K562 (cell line): ENCODE data around the gene TJP3. TPM values are rescaled to one million over a fixed set of nuclear protein-coding genes. Genes with fewer than 3 reads are reported as not detected.
"Not testable (repeated sequence)": the region's sequence is repeated elsewhere in the genome, so short reads cannot be mapped to it uniquely, and the experiment has no call there.

ENCODE experiments used
- ATAC-seq: fragments of 200-7000 bp; cut with Tn5 transposase; 3 replicates; pipeline ENCODE4 v1.9.1; 2020; ENCODE audit warnings: moderate library complexity
- BruUV-seq: library from RNA; stranded (reverse); fragments of 400-500 nt; replicated peaks from 2 replicates; lab custom pipeline; 2021; lab: Mats Ljungman, UMichigan
- CTCF ChIA-PET: fragments of 300-600 bp; formaldehyde crosslinking; extraction: SDS; loops from one replicate; lab custom pipeline; 2021; ENCODE audit warnings: low intra/inter-chr PET ratio; lab: Yijun Ruan, JAX
- POLR2A ChIA-PET: fragments of 300-600, 350-650 bp; sonication (Branson Sonifier 250); formaldehyde crosslinking; extraction: SDS; loops from one replicate; lab custom pipeline; 2021; ENCODE audit warnings: antibody characterized with exemption, inconsistent platforms; lab: Yijun Ruan, JAX
- DNase-seq, 4 experiments: peaks; one replicate each; pipeline versions ENCODE4 v3.0.0 to v3.0.0-alpha.2; 2011 to 2018; ENCODE audit warnings: low spot score in 3 of 4, mixed read lengths in 3 of 4; ENCODE audit errors: extremely low read depth in 1 of 4
- FAIRE-seq: peaks from 2 replicates; lab custom pipeline; 2011; peaks lifted over from hg19 to GRCh38; lab: Jason Lieb, UNC
- H2AFZ ChIP-seq: 2 replicates; pipeline ENCODE4 v1.6.0; 2011; ENCODE audit warnings: low read depth, low read length, control low read depth, inconsistent platforms
- H3K27ac ChIP-seq: fragments of 200-600 bp; 3 replicates; pipeline ENCODE4 v1.8.0; 2011; ENCODE audit warnings: low read depth, mild to moderate bottlenecking, control low read depth, inconsistent platforms, low read length, moderate library complexity, mixed read lengths; ENCODE audit errors: extremely low read depth
- H3K27me3 ChIP-seq, 2 experiments: fragments of 300-600 bp in 1 of 2; 2 replicates in 1 of 2; 3 replicates in 1 of 2; pipeline versions ENCODE4 v1.6.0 to v1.8.0; 2011; ENCODE audit warnings: inconsistent platforms in 2 of 2, low read length in 2 of 2, mild to moderate bottlenecking in 1 of 2, mixed read lengths in 1 of 2, moderate library complexity in 1 of 2; ENCODE audit not compliant: control insufficient read depth in 2 of 2, insufficient read depth in 2 of 2
- H3K36me3 ChIP-seq: fragments of 300-600 bp; 3 replicates; pipeline ENCODE4 v1.8.0; 2011; ENCODE audit warnings: mild to moderate bottlenecking, low read length, inconsistent platforms; ENCODE audit not compliant: control insufficient read depth, insufficient read depth
- H3K4me1 ChIP-seq, 2 experiments: fragments of 200-600 bp in 1 of 2; replicated peaks in 1 of 2; 2 replicates in 1 of 2; 3 replicates in 1 of 2; pipeline versions ENCODE4 v1.5.1 to v1.8.0; 2011; ENCODE audit warnings: inconsistent platforms in 2 of 2, low read length in 2 of 2, mild to moderate bottlenecking in 1 of 2, mixed read lengths in 1 of 2, moderate library complexity in 1 of 2; ENCODE audit not compliant: control insufficient read depth in 2 of 2, insufficient read depth in 2 of 2
- H3K4me2 ChIP-seq: 2 replicates; pipeline ENCODE4 v1.6.1; 2011; ENCODE audit warnings: low read length, control low read depth, inconsistent platforms, mixed read lengths; ENCODE audit not compliant: insufficient read depth
- H3K4me3 ChIP-seq: fragments of 200-600 bp; sonication (generic), shearing (Covaris generic); 2 replicates; pipeline ENCODE4 v1.5.1; 2016; ENCODE audit warnings: control low read depth, inconsistent platforms
- H3K79me2 ChIP-seq: fragments of 200-600 bp; 3 replicates; pipeline ENCODE4 v1.8.0; 2011; ENCODE audit warnings: low read length, inconsistent platforms; ENCODE audit not compliant: control insufficient read depth, insufficient read depth
- H3K9ac ChIP-seq, 2 experiments: 2 replicates each; pipeline versions ENCODE4 v1.6.0 to v1.6.1; 2011; ENCODE audit warnings: low read depth in 2 of 2, low read length in 2 of 2, control low read depth in 1 of 2, inconsistent platforms in 1 of 2, mild to moderate bottlenecking in 1 of 2, mixed read lengths in 1 of 2; ENCODE audit not compliant: insufficient read depth in 1 of 2
- H3K9me1 ChIP-seq: one replicate; pipeline ENCODE4 v1.6.0; 2011; ENCODE audit warnings: inconsistent platforms, mild to moderate bottlenecking, low read length, moderate library complexity; ENCODE audit not compliant: control insufficient read depth, insufficient read depth
- H3K9me3 ChIP-seq: replicated peaks from 2 replicates; pipeline ENCODE4 v1.5.1; 2011; ENCODE audit warnings: low read depth, low read length, inconsistent platforms; ENCODE audit not compliant: control insufficient read depth, insufficient read depth
- H4K20me1 ChIP-seq: replicated peaks from 2 replicates; pipeline ENCODE4 v1.6.1; 2011; ENCODE audit warnings: low read length, inconsistent platforms, mixed read lengths; ENCODE audit not compliant: control insufficient read depth, insufficient read depth
- BCOR ChIP-seq: fragments of 450-650 bp; IDR thresholded peaks from 2 replicates; pipeline ENCODE4 v1.6.1; 2016
- E4F1 ChIP-seq: fragments of 250-450 bp; sonication (Bioruptor Pico); IDR thresholded peaks from 2 replicates; pipeline ENCODE4 v1.5.0; 2021; ENCODE audit warnings: mild to moderate bottlenecking, borderline replicate concordance
- FOXJ2 ChIP-seq: fragments of 200-800 bp; sonication (Bioruptor generic); IDR thresholded peaks from 2 replicates; pipeline ENCODE4 v1.6.1; 2016; ENCODE audit warnings: missing genetic modification characterization, missing compliant biosample characterization
- POLR2A ChIP-seq: fragments of 450-650 bp; conservative IDR thresholded peaks from 2 replicates; pipeline ENCODE4 v1.6.1; 2016
- RBM22 ChIP-seq: fragments of 200-400 bp; formaldehyde crosslinking; IDR thresholded peaks from 2 replicates; pipeline ENCODE4 v1.6.1; 2018; ENCODE audit warnings: low read length, low read depth; ENCODE audit not compliant: poor library complexity, severe bottlenecking
- THAP7 ChIP-seq: fragments of 250-450 bp; sonication (Bioruptor Pico); IDR thresholded peaks from 2 replicates; pipeline ENCODE4 v1.5.0; 2021
- YY1 ChIP-seq, 3 experiments: IDR thresholded peaks; 2 replicates each; pipeline ENCODE4 v1.6.1; 2011; ENCODE audit warnings: low read length in 2 of 3, mild to moderate bottlenecking in 2 of 3, moderate library complexity in 2 of 3, borderline replicate concordance in 1 of 3, control low read depth in 1 of 3, low read depth in 1 of 3; ENCODE audit not compliant: insufficient read depth in 3 of 3, insufficient replicate concordance in 2 of 3, control insufficient read depth in 1 of 3, insufficient read length in 1 of 3; ENCODE audit errors: extremely low read depth in 1 of 3
- ZNF121 ChIP-seq: sonication (generic); formaldehyde crosslinking; conservative IDR thresholded peaks from 2 replicates; pipeline ENCODE4 v1.8.0; 2022; ENCODE audit warnings: missing genetic modification reagents
- ZNF174 ChIP-seq: fragments of 250-450 bp; sonication (Bioruptor Pico); IDR thresholded peaks from 2 replicates; pipeline ENCODE4 v1.4.0; 2020; ENCODE audit warnings: mild to moderate bottlenecking
- ZNF695 ChIP-seq: fragments of 450-650 bp; formaldehyde crosslinking; IDR thresholded peaks from 2 replicates; pipeline ENCODE4 v1.4.0; 2020; ENCODE audit warnings: mild to moderate bottlenecking, moderate library complexity
- WGBS: fragments of 100-300 bp; shearing (Covaris generic); methylation state at CpG from one replicate; pipeline ENCODE4 v1.1.6; 2016; ENCODE audit warnings: low coverage, mixed read lengths; ENCODE audit not compliant: insufficient coverage; ENCODE audit errors: missing lambda C conversion rate; 5-methylcytosine and 5-hydroxymethylcytosine counted together
- in situ Hi-C: fragments of 300-500 bp; cut with MboI; formaldehyde crosslinking; loops from 4 replicates; pipeline ENCODE4 v1.15.0; 2018; ENCODE audit warnings: inconsistent platforms, mixed read lengths
- intact Hi-C: fragments of 100-400 bp; cut with micrococcal nuclease; formaldehyde crosslinking; loops from 2 replicates; pipeline ENCODE4 v1.14.2; 2022
- polyA plus RNA-seq, 8 experiments: library from polyadenylated mRNA; depleted of rRNA in 4 of 8; stranded (reverse) in 5 of 8; unstranded in 3 of 8; fragments of >200 nt; fragmentation: Nextera tagmentation in 2 of 8; fragmentation: Illumina TruSeq in 1 of 8; extraction: Ambion mirVana in 2 of 8; extraction: Trizol in 1 of 8; gene quantifications; 2 replicates each; pipeline versions ENCODE4 v1.2.1 to v1.2.3, GENCODE V29; 2011 to 2014; ENCODE audit warnings: inconsistent platforms in 1 of 8, missing spikeins in 1 of 8
- total RNA-seq, 7 experiments: library from RNA; depleted of rRNA in 6 of 7; stranded (reverse); fragments of >200 nt in 6 of 7; fragmentation: Illumina TruSeq in 2 of 7; extraction: Trizol in 2 of 7; gene quantifications; 2 replicates each; pipeline versions ENCODE4 v1.2.1 to v1.2.3, GENCODE V29; 2011 to 2021; ENCODE audit warnings: low replicate concordance in 1 of 7

TJP3 gene
- total and polyA plus RNA-seq, 9 of the 15 experiments (the other 6 are each of a cell fraction or from before 2014, with no cell fraction given) = 0.11 to 2.4 (median 0.57) TPM; not detected in 1

- 93% methylated on average over 11 of the region's 13 CpGs for WGBS
Observed at GRCh38 chr19:3758297-3758696, 50.1 kb downstream of the TJP3 start.

GRCh38 chr19:3759482-3760254, 51.5 kb downstream of the TJP3 start:
- FAIRE-seq (no peak), ATAC-seq (no peak), DNase-seq (no peak)
- in situ Hi-C loops = no loop called here
- WGBS = 95% methylated on average over 14 of the region's 19 CpGs
- Histone ChIP-seq H3K4me1 (peaks cover 8 to 25% of the 10 kb centered on the region in 2 experiments; a peak in 4 of 5 replicates), H3K79me2 (peaks cover 26% of the 10 kb centered on the region), H3K27ac (no peak overlapping the region), H3K4me2 (no peak overlapping the region), H2AFZ (no peak overlapping the region), H4K20me1 (no peaks in the 10 kb centered on the region), H3K9ac (peak overlapping the region in 1 of 2 experiments; percentile 75; a peak in 2 of 4 replicates), H3K36me3 (peaks cover 20% of the 10 kb centered on the region; the same call in 1 of the 3 replicates), H3K27me3 (no peaks in the 10 kb centered on the region), H3K4me3 (no peak overlapping the region), H3K9me1 (no peaks in the 10 kb centered on the region), H3K9me3 (no peaks in the 10 kb centered on the region)
- ChIA-PET POLR2A (interaction anchor here (0.5 to 1.3 kb wide), 3 partner anchors 10 to 39 kb away, joined by 3 read pairs; no protein-coding TSS in a partner anchor), CTCF (no interaction called here)
- intact Hi-C loops = no loop called here
- no peak for TF ChIP-seq E4F1 (CRISPR knock-in tag)
- no peak for TF ChIP-seq YY1 (IDR thresholded peaks at IDR 0.05; ENCODE audit: borderline replicate concordance in 1 of 3, control insufficient read depth in 1 of 3, extremely low read depth in 1 of 3, insufficient read depth in 3 of 3, insufficient read length in 1 of 3, insufficient replicate concordance in 2 of 3, low read depth in 1 of 3, low read length in 2 of 3)
- no peak for TF ChIP-seq THAP7
- TF ChIP-seq FOXJ2 = no peak
- no peak for TF ChIP-seq POLR2A
- no peak for TF ChIP-seq ZNF174 (CRISPR knock-in tag)
- no peak for TF ChIP-seq RBM22
- TF ChIP-seq ZNF695 (CRISPR knock-in tag) = no peak
- no TSS peak for BruUV-seq

More at GRCh38 chr19:3758297-3758696, 50.1 kb downstream of the TJP3 start:
- ATAC-seq, H2AFZ ChIP-seq, H3K9ac ChIP-seq, in situ Hi-C loops, FAIRE-seq, H4K20me1 ChIP-seq, H3K4me3 ChIP-seq, H3K27ac ChIP-seq, CTCF ChIA-PET, DNase-seq, H3K4me2 ChIP-seq, intact Hi-C loops, H3K9me1 ChIP-seq, H3K9me3 ChIP-seq, BruUV-seq, H3K27me3 ChIP-seq: not testable (repeated sequence)
- peaks cover 23% of the 10 kb centered on the region for H3K79me2 ChIP-seq
- peaks cover 23% of the 10 kb centered on the region; the same call in 1 of the 3 replicates for H3K36me3 ChIP-seq
- TF ChIP-seq ZNF121 (CRISPR knock-in tag) (peak; percentile 96), BCOR (peak; percentile 37; the same call in 1 of the 2 replicates)
- peaks cover 6 to 25% of the 10 kb centered on the region in 2 experiments; a peak in 4 of 5 replicates for H3K4me1 ChIP-seq
- POLR2A ChIA-PET = interaction anchor here (0.7 to 1.3 kb wide), 2 partner anchors 11 to 45 kb away, joined by 3 read pairs; no protein-coding TSS in a partner anchor
